Measurements from ENCODE around the gene ARL3.

ARL3 gene

GRCh38 chr10:102651455-102652169, 62.6 kb downstream of the ARL3 start:
- DNase-seq (ENCODE audit: low read depth in 3 of 3), result no peak

- DNase-seq (ENCODE audit: low read depth in 3 of 3), result no peak
Measured at GRCh38 chr10:102650655-102651454, 63.3 kb downstream of the ARL3 start.

- no peak for DNase-seq (ENCODE audit: low read depth in 3 of 3)
Measured at GRCh38 chr10:102649797-102650654, 64.2 kb downstream of the ARL3 start.

GRCh38 chr10:102648889-102649796, 65.1 kb downstream of the ARL3 start:
- DNase-seq (ENCODE audit: low read depth in 3 of 3), result no peak

- no peak for DNase-seq (ENCODE audit: low read depth in 3 of 3)
Measured at GRCh38 chr10:102648269-102648888, 65.8 kb downstream of the ARL3 start.

GRCh38 chr10:102647443-102648268, 66.5 kb downstream of the ARL3 start:
- no peak for DNase-seq (ENCODE audit: low read depth in 3 of 3)

GRCh38 chr10:102646610-102647442, 67.4 kb downstream of the ARL3 start:
- DNase-seq (ENCODE audit: low read depth in 3 of 3), result no peak

GRCh38 chr10:102645741-102646609, 68.2 kb downstream of the ARL3 start:
- DNase-seq (ENCODE audit: low read depth in 3 of 3), result peak; percentile 47 to 50 (median 50)

GRCh38 chr10:102645388-102645740, 68.8 kb downstream of the ARL3 start:
- DNase-seq (ENCODE audit: low read depth in 3 of 3), result no peak

- peak; percentile 59 to 64 (median 60) for DNase-seq (ENCODE audit: low read depth in 3 of 3)
Measured at GRCh38 chr10:102644646-102645387, 69.4 kb downstream of the ARL3 start.

GRCh38 chr10:102644066-102644645, 70.0 kb downstream of the ARL3 start, which contains the start of gene TRIM8:
Gene TRIM8, plus strand, starts transcription at chr10:102644479. Its CDS starts 139 bp downstream, at chr10:102644618.
- peak in 2 of 3 experiments; percentile 38 to 42 for DNase-seq (ENCODE audit: low read depth in 3 of 3)

- DNase-seq (ENCODE audit: low read depth in 3 of 3), result peak in 1 of 3 experiments; percentile 53
Measured at GRCh38 chr10:102643336-102644065, 70.7 kb downstream of the ARL3 start.

GRCh38 chr10:102642736-102643335, 71.4 kb downstream of the ARL3 start:
- DNase-seq (ENCODE audit: low read depth in 3 of 3), result peak in 1 of 3 experiments; percentile 42

- peak; percentile 96 to 98 (median 97) for DNase-seq (ENCODE audit: low read depth in 3 of 3)
Measured at GRCh38 chr10:102641880-102642735, 72.1 kb downstream of the ARL3 start.
